Cardiac atrium fibroblast (primary cell): Measurements from ENCODE around the gene UBXN1. TPM values are rescaled to one million over a fixed set of nuclear protein-coding genes. Genes with fewer than 3 reads are reported as not detected.

Source experiments
- total RNA-seq: library from RNA; depleted of rRNA; stranded (reverse); fragments of >200 nt; gene quantifications from 2 replicates; pipeline ENCODE4 v1.2.3, GENCODE V29; 2015

Gene UBXN1, protein sequence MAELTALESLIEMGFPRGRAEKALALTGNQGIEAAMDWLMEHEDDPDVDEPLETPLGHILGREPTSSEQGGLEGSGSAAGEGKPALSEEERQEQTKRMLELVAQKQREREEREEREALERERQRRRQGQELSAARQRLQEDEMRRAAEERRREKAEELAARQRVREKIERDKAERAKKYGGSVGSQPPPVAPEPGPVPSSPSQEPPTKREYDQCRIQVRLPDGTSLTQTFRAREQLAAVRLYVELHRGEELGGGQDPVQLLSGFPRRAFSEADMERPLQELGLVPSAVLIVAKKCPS
- 71.9 and 88.5 TPM in 2 replicates for total RNA-seq

DNA sequence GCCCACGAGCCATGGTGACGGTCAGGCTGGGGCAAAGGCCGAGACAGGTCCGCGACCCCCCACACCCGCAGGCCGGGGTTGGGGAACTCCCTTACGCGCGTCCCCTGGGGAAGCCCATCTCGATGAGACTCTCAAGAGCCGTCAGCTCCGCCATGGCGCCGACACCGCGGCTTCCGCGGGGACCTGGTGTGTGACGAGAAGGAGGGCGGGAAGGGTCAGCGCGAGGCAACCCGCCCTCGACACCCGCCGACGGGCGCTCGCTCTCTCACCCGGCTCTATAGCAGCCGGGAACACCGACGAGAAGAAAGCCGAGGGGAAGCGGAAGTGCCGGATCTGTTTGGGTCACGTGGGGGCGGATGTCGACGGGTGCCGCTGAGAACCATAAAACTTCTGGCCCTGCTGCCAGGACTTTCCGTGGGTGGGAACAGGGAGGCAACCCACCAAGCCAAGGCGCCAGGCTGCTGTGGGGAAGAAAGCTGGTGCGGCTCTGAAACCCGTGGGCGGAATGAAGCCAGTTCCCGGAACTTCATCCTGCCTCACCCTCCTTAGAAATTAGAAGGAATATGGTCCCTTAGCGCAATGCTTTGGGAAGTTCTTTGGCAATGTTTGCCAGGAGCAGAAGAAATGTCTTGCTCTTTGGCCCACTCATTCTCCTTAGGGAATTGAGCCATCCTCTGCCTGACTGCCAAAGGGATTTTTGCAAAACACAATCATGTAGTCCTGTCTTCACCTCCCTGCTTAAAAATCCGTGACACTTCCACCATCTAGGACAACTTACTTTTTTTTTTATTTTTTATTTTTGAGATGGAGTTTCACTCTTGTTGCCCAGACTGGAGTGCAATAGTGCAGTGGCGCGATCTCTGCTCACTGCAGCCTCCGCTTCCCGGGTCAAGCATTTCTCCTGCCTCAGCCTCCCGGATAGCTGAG is at the start of gene UBXN1:
Gene UBXN1 (minus strand): TSS at position 304 of the 927 bp plus-strand sequence. CDS start 150 bp downstream, at position 154.

DNA sequence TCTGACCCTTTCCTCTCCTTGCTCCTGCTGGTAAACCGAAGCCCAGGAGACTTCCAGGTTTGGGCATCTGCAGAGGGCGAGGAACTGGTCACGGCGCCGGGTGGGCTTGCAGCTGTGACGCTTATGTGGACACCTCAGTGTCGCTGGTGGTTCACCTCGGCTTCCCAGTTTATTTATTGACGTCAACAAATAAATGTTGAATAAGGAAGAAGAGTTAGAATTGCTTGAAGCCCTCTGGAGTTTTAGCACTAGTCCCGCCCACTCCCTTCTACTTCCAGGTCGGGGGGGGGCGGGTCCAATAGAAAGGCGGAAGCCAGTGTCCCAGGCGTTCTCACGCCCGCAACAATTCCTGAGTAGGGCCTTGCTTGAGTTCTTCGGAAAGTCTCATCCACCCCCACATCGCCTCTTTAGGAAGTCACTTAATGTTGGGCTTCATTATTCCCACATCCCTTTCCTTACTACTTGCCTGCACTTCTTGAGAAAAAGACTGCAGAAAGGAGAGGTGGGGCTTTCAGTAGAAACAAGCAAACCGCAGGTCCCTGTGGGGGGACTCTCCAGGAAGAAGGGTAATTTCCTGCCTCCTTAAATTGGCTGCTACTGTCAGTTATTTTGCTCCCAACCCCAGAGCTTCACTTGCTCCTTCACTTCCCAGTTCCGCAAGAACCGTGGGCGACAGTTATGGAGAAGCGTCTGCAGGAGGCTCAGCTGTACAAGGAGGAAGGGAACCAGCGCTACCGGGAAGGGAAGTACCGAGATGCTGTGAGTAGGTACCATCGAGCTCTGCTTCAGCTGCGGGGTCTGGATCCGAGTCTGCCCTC is 49.5 kb upstream of the UBXN1 start, which contains the start of gene TTC9C:
Gene TTC9C (plus strand): TSS at position 316 of the 818 bp plus-strand sequence. CDS start 363 bp downstream, at position 679.

DNA sequence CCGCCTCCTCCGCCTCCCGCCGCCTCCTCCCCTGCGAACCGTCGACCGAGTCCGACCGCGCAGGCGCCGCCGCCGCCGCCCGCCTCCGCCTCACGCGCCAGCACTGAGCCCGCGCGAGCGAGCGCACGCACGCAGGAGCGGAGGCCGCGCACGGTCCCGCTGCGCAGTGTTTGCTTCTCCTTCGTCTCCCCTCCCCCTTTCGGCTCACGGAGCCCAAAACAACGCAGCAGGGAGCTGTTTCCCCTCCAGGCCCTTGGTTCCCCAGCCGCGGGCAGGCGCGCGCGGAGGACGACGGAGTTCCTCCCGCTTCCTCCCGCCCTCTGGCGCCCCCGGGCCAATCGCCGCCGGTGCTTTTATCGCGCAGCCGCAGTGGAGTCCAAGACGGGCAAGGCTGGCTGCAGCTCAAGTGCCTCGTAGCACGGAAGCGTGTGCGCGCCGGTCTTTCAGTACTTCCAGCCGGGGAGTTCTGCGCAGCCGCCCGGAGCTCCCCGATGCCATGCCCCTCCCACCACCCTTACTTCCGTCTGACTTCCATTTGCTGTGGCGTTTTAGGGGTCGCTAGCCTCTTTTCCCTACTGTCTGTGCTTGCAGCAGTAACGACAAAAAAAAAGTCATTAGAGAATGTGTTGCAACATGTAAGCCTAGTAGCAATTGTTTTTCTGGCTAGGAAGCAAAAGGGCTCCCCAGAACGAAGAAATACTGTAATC is 48.4 kb upstream of the UBXN1 start, which contains the start of gene HNRNPUL2:
Gene HNRNPUL2 (minus strand): TSS at position 293 of the 707 bp plus-strand sequence. CDS start 301 bp downstream, outside the sequence.

DNA sequence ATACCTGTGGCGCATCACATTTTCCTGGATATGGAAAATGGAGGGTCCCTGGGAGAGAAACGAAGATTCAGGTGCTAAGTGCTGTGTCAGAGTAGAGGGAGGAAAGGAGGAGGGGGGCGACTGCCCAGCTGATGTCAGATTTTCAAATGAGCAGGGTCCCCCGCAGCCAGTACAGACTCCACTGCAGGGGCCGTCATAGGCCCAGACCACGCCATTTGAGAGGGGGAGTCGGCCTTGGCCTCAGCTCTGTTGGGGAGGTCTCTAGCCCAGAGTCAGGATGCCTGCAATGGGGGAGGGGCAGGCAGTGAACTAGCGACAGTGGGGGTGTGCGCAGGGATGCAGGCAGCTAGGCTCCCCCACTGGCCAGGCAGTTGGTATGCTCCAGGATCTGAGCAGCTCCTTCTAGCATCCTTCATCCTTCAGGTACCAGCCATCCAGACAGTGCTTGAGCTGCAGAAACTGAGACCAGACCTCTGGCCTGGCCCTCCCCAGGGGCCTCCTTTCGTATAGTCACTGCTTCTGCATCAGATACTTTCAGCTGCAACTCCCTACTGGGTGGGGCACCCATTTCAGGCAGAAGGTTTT is 28.5 kb upstream of the UBXN1 start, which contains the start of the genes BSCL2 and GNG3:
Gene BSCL2 (minus strand): TSS at position 148 of the 585 bp plus-strand sequence. CDS start 229 bp downstream, outside the sequence.
Gene GNG3 (plus strand): TSS at position 400 of the 585 bp plus-strand sequence. CDS start 620 bp downstream, outside the sequence.

DNA sequence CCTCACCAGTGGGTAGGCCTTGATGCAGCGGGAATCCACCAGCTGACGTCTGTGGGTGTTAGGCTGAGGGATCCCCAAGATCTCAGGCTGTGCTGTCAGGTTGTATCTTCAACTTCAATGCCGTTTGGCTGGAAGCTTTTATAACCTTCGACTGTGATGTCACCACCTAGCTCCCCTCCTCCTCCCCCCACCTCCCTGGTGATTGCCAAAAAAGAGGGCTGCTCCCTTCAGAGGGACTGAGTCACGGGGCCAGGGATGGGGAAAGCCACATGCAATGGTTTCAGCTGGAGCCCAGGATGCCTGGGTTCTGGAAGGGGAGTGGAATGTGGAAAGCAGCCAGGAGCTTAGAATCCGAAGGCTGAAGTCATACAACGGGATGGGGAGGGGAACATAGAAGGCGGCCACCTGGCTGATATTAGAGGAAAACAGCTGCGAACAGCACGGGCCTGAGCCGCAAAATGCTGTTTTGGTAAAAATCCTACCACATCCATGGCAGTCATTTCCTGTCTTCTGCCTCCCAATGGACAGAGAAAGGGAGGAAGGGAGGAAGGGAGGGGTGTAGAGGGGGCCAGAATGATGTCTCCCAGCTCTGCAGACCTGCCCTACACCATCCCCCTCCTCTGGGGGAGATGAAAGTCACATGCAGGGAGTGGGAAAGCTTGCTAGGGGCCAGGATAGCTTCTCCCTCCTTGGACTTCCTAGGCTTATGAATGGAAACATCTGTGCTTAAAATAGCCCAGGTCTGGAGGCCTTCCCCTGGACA is 10.7 kb upstream of the UBXN1 start, which contains the start of gene LRRN4CL:
Gene LRRN4CL (minus strand): TSS at position 110 of the 763 bp plus-strand sequence. CDS start 1,022 bp downstream, outside the sequence.

DNA sequence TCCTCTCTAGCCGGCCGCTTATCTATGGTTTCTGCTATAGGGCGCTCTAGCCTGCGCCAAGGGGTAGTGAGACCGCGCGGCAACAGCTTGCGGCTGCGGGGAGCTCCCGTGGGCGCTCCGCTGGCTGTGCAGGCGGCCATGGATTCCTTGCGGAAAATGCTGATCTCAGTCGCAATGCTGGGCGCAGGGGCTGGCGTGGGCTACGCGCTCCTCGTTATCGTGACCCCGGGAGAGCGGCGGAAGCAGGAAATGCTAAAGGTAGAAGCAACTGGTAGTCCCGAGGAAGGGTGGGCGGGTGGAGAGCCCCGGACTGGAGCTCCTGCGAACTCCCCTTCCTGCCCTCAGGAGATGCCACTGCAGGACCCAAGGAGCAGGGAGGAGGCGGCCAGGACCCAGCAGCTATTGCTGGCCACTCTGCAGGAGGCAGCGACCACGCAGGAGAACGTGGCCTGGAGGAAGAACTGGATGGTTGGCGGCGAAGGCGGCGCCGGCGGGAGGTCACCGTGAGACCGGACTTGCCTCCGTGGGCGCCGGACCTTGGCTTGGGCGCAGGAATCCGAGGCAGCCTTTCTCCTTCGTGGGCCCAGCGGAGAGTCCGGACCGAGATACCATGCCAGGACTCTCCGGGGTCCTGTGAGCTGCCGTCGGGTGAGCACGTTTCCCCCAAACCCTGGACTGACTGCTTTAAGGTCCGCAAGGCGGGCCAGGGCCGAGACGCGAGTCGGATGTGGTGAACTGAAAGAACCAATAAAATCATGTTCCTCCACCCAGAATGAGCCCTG is 7.1 kb downstream of the UBXN1 start, which contains the start of the genes LBHD1 and UQCC3:
Gene LBHD1 (minus strand): TSS at position 660 of the 782 bp plus-strand sequence. CDS start 2,236 bp downstream, outside the sequence.
Gene UQCC3 (plus strand): TSS at position 66 of the 782 bp plus-strand sequence. CDS start 73 bp downstream, at position 139.

DNA sequence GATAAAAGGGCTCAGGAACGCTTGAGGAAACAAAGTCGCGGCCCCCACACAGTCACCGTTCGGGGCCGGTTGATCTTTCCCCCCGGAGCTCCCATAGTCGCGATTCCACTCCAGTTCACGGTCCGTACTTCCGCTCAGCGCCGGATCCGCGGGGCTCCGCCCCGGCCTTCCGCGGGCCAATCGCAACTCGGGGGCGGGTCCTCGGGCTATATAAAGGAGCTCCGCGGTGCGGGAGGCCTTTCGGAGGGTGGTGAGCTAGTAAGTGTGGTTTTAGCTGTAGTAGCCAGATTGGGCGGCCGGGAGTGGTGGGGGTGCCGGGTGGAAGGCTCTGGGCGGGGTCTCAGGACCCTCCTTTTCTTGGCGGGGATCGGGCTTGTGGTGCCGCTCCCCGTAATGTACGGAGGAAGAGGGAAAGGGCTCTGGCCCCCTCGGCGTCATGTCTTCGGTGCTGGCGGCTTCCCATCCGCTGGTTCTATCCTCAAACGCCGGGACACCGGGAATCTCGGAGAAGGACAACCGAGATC is 13.7 kb downstream of the UBXN1 start, which contains the start of the genes C11orf98 and CSKMT:
Gene C11orf98 (minus strand): TSS at position 136 of the 524 bp plus-strand sequence. CDS start 41 bp downstream, at position 95.
Gene CSKMT (plus strand): TSS at position 238 of the 524 bp plus-strand sequence. CDS start 568 bp downstream, outside the sequence.

DNA sequence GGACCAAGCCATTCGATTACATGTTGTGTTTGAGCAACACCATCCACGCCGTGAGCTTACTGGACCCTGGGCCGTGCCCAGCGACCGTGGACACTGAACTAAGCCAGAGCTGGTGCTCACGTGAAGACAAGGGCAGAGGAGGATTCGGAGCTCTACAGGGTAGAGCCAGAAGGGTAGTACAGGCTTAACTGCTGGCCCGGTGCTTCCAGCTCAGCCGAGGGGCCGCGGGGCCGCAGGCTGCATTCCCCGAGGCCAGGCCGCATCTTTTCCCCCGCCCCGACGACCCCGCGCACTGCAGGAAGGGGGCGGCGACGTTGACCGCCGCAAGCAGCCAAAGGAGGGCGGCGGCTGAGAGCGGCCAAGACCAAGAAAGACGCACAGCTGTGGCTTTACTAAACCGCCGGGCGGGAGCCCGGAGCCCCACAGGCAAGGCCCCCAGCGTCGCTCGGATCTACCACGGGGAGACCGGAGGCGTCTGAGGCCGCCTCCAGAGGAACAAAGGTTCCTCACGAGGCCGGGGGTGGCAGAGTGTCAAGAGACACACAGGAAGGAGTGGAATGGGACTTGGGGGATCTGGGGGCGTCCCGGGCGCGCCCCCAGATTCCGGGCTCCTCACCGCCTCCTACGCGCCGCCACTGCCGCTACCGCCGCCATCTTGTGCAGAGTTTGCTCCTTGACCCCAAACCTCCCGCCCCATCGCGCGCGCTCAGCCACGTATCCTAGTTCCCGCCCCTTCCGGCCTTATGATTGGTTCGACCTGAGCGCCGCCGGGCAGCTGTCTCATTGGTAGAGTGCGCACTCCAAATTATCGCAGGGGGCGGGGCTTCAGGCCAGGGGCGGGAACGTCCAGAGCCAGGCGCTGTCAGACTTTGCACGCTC is 32.7 kb downstream of the UBXN1 start, which contains the start of gene GANAB:
Gene GANAB (minus strand): TSS at position 668 of the 879 bp plus-strand sequence. CDS start 14 bp downstream, at position 654.

Other genes with a start within 250 kb of the UBXN1 start
- gene AHNAK, start 132.3 kb downstream of the UBXN1 start, total RNA-seq, result 394 and 434 TPM in 2 replicates
- gene EEF1G, start 105.2 kb downstream of the UBXN1 start, total RNA-seq, result 2,078 and 2,099 TPM in 2 replicates
- gene TUT1, start 87.5 kb downstream of the UBXN1 start, total RNA-seq, result 6.9 and 12.0 TPM in 2 replicates
- 72.6 and 86.1 TPM in 2 replicates for gene MTA2, start 77.2 kb downstream of the UBXN1 start, total RNA-seq
- 25.8 and 43.1 TPM in 2 replicates for gene EML3, start 66.3 kb downstream of the UBXN1 start, total RNA-seq
- 9.2 and 24.7 TPM in 2 replicates for gene ROM1, start 65.8 kb downstream of the UBXN1 start, total RNA-seq
- 24.9 and 44.4 TPM in 2 replicates for gene B3GAT3, start 57.1 kb downstream of the UBXN1 start, total RNA-seq
- gene GANAB, start 32.5 kb downstream of the UBXN1 start, total RNA-seq, result 314 and 339 TPM in 2 replicates
- gene INTS5, start 25.8 kb downstream of the UBXN1 start, total RNA-seq, result 27.1 and 27.7 TPM in 2 replicates
- gene C11orf98, start 13.9 kb downstream of the UBXN1 start, total RNA-seq, result 57.8 and 68.1 TPM in 2 replicates
- 1.4 and 7.5 TPM in 2 replicates for gene CSKMT, start 13.8 kb downstream of the UBXN1 start, total RNA-seq
- 6.0 and 8.3 TPM in 2 replicates for gene UQCC3, start 7.4 kb downstream of the UBXN1 start, total RNA-seq
- gene LBHD1, start 6.8 kb downstream of the UBXN1 start, total RNA-seq, result 1.1 and 5.2 TPM in 2 replicates
- 0.72 and 1.5 TPM in 2 replicates for gene LRRN4CL, start 10.5 kb upstream of the UBXN1 start, total RNA-seq
- 29.8 and 44.4 TPM in 2 replicates for gene BSCL2, start 28.4 kb upstream of the UBXN1 start, total RNA-seq
- not detected in 2 replicates for gene GNG3, start 28.6 kb upstream of the UBXN1 start, total RNA-seq
- gene HNRNPUL2, start 48.4 kb upstream of the UBXN1 start, total RNA-seq, result 4.9 and 20.2 TPM in 2 replicates
- 15.7 and 16.1 TPM in 2 replicates for gene TTC9C, start 49.4 kb upstream of the UBXN1 start, total RNA-seq
- 6.5 and 7.6 TPM in 2 replicates for gene ZBTB3, start 75.1 kb upstream of the UBXN1 start, total RNA-seq
- gene POLR2G, start 82.5 kb upstream of the UBXN1 start, total RNA-seq, result 61.4 and 68.5 TPM in 2 replicates
- 10.7 and 11.7 TPM in 2 replicates for gene TAF6L, start 92.3 kb upstream of the UBXN1 start, total RNA-seq
- 77.8 and 83.1 TPM in 2 replicates for gene TMEM179B, start 108.3 kb upstream of the UBXN1 start, total RNA-seq
- 18.6 and 31.2 TPM in 2 replicates for gene TMEM223, start 112.9 kb upstream of the UBXN1 start, total RNA-seq
- 19.3 and 20.2 TPM in 2 replicates for gene NXF1, start 126.4 kb upstream of the UBXN1 start, total RNA-seq
- 57.0 and 62.5 TPM in 2 replicates for gene STX5, start 153.0 kb upstream of the UBXN1 start, total RNA-seq
- not detected in 2 replicates for gene TEX54, start 153.8 kb upstream of the UBXN1 start, total RNA-seq
- gene WDR74, start 160.5 kb upstream of the UBXN1 start, total RNA-seq, result 20.4 and 50.1 TPM in 2 replicates
- 153 and 162 TPM in 2 replicates for gene SLC3A2, start 201.8 kb upstream of the UBXN1 start, total RNA-seq
- gene CHRM1, start 242.3 kb upstream of the UBXN1 start, total RNA-seq, result not detected in 2 replicates